ENCODE results near the gene ODF4.

- TF ChIP-seq, protein P1, sequence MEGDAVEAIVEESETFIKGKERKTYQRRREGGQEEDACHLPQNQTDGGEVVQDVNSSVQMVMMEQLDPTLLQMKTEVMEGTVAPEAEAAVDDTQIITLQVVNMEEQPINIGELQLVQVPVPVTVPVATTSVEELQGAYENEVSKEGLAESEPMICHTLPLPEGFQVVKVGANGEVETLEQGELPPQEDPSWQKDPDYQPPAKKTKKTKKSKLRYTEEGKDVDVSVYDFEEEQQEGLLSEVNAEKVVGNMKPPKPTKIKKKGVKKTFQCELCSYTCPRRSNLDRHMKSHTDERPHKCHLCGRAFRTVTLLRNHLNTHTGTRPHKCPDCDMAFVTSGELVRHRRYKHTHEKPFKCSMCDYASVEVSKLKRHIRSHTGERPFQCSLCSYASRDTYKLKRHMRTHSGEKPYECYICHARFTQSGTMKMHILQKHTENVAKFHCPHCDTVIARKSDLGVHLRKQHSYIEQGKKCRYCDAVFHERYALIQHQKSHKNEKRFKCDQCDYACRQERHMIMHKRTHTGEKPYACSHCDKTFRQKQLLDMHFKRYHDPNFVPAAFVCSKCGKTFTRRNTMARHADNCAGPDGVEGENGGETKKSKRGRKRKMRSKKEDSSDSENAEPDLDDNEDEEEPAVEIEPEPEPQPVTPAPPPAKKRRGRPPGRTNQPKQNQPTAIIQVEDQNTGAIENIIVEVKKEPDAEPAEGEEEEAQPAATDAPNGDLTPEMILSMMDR (IDR thresholded peaks at IDR 0.05), result no peak
- no peak for TF ChIP-seq POLR2A (IDR thresholded peaks at IDR 0.05)
Measured at GRCh38 chr17:8345052-8345690, 5.5 kb downstream of the ODF4 start.
